Stimulated activated CD4-positive, alpha-beta T cell treated with anti-CD3 and anti-CD28 coated beads, Interleukin-12 subunit alpha, Interleukin-12 subunit beta, amount 100 ng/mL, for 4 hours (primary cell): Measurements from ENCODE around the gene ZEB1.

Experiments
- DNase-seq: peaks from one replicate; pipeline ENCODE4 v3.0.0-alpha.2; 2020

The ZEB1 gene

DNA sequence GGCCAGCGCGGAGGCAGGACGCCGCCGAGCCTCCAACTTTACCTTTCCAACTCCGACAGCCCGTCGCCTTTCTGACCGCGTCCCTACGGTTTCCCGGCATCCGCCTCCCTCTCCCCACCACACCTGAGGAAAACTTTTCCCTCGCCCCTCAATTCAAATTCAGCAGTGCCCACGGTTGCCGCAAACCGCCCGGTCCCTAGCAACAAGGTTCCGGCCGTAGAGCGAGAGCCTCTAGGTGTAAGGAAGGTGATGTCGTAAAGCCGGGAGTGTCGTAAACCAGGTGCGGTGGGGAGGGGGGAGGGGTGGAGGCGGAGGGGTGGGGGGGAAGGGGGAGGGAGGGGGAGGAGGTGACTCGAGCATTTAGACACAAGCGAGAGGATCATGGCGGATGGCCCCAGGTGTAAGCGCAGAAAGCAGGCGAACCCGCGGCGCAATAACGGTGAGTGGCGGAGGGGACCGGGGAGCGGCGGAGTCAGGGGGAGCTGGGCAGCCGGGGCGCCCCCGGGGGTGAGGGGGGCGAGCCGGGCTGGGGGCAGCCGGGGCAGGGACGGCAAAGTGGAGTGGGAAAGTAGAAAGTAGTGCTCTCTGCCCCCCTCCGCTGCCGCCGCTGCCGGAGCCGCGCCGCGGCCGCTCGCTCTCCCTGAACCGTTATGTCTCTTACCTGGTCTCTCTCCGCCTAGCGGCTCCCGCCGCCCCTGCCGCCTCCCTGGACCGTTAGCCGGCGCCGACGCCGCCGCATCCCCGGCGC lies at the start of gene ZEB1:
Gene ZEB1, plus strand, starts transcription at position 363 of the 748 bp plus-strand sequence. Its CDS starts 19 bp downstream, at position 382.
- DNase-seq, result peak; percentile 86

- no peak for DNase-seq
Measured at GRCh38 chr10:31270954-31271353, 48.1 kb upstream of the ZEB1 start.

DNA sequence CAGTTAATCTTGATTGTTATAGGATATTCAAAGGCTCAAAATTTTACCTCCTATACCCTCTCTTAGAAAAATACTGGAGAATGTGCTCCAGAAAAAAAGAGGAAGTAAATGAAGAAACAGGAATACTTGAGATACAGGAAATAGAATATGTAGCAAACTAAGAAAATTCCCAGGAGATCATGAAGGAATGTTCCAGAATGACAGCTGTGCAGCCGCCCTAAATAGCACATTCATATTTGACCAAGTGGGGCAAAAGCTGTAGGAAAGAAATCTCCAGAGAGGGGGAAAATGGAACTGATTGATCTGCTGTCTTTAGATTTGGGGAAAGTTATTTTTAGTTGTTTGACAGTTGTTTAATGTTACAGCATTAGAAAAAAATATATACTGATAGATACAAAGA lies 46.2 kb upstream of the ZEB1 start:
- no peak for DNase-seq

- no peak for DNase-seq
Measured at GRCh38 chr10:31273789-31274188, 45.2 kb upstream of the ZEB1 start.

DNA sequence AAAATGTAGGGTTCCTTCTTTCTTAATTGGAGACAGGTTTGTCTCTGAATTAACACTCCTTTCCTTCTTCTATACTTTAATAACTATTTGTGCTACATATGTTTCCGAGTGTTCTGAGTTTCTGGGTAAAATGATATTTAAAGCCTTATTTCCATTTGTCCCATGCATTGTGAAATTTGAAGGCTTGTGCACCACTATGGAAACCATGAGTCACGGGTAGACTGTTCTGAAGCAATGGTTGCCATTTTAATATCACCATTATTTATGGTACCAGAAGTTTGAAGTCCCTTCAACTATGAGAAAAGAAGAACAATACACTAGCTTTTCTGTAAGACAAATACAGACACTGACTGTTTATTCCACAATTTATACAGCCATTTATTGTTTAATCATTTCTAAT lies 44.7 kb upstream of the ZEB1 start:
- no peak for DNase-seq

GRCh38 chr10:31278279-31278941 lies 40.6 kb upstream of the ZEB1 start:
- no peak for DNase-seq

DNA sequence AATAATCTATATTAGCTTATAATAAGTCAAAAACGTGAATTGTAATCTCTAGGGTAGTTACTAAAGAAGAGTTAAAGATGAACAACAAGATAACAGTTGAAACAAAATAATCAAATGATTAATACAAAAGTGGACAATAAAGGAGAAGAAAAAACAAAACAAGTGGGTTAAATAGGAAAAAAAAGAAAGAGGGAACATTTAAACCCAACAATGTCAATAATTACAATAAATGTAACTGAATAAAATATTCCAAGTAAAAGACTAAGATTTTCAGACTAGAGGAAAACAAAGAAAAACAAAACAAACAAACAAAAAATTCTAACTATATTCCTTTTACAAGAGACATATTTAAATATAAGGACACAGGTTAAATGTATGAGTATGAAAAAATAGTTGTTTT lies 38.0 kb upstream of the ZEB1 start:
- no peak for DNase-seq

- DNase-seq, result no peak
Measured at GRCh38 chr10:31288001-31288400, 31.0 kb upstream of the ZEB1 start.

- no peak for DNase-seq
Measured at GRCh38 chr10:31288962-31289361, 30.1 kb upstream of the ZEB1 start.

DNA sequence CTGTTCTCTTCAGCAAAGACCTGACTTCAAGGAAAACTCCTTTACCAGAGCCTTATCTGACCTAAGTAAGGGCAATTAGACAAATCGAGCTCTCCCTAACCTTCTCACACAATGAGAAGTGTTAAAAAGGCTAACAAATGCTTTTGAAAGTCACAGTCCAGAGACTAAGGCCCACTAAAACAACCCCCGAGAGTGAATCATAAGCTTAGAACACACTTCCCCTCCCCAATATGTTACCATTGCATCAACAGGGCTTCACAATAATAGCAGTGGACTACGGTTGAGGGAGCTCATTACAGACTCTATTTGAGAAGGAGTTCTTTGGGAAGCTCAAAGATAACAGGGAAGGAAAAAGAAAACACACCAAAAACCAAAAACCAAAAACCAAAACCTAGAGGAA lies 28.6 kb upstream of the ZEB1 start:
- no peak for DNase-seq

GRCh38 chr10:31291123-31291522 lies 27.9 kb upstream of the ZEB1 start:
- DNase-seq, result no peak

DNA sequence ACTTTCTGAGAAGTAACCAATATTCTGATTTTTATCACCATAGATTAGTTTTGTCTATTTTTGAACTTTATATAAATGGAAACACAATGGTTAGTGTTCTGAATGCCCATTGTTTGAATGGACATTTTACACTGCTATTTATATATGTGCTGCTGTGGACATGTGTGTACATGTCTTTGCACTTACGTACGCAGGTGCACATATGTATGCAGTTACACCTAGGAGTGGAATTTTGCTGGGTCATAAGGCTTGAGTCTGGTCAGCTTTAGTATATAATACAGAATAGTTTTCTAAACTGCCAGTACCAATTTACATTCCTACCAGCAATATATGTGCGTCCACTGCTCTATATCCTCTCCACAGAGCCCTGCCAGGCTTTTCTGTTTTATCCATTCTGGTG lies 24.5 kb upstream of the ZEB1 start:
- DNase-seq, result no peak

- DNase-seq, result no peak
Measured at GRCh38 chr10:31296754-31297153, 22.3 kb upstream of the ZEB1 start.

- no peak for DNase-seq
Measured at GRCh38 chr10:31299119-31299518, 19.9 kb upstream of the ZEB1 start.

DNA sequence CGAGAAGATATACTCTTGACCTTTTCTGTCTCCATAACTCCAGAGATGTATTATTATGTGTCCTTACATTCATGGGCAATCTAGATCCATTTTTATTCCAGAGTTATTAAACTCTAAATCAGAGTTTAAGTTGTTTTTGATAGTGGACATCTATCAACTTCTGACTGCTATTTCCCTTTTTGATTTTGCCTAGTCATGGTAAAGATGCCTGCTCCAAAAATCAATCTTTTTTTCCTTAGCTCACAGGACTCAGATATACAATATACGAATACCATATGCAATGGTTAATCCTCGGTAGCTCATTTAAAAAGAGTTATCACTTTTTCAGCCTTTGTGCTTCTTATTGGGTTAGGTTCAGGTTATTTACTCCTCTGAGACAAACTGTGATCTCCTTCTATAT lies 15.8 kb upstream of the ZEB1 start:
- DNase-seq, result no peak

- no peak for DNase-seq
Measured at GRCh38 chr10:31304291-31304970, 14.6 kb upstream of the ZEB1 start.

DNA sequence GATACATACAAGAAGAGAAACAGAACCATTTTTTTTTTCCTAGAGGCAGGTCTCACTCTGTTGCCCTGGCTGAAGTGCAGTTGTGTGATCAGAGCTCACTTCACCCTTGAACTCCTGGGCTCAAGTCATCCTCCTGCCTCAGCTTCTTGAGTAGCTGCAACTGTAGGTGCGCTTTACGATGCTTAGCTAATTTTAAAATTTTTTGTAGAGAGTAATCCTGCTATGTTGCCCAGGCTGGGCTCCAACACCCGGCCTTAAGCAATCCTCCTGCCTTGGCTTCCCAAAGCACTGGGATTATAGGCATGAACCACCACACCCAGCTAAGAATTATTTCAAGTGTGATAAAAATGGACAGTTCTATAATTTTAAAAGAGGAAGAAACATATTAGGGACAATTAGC lies 5.6 kb upstream of the ZEB1 start:
- no peak for DNase-seq

DNA sequence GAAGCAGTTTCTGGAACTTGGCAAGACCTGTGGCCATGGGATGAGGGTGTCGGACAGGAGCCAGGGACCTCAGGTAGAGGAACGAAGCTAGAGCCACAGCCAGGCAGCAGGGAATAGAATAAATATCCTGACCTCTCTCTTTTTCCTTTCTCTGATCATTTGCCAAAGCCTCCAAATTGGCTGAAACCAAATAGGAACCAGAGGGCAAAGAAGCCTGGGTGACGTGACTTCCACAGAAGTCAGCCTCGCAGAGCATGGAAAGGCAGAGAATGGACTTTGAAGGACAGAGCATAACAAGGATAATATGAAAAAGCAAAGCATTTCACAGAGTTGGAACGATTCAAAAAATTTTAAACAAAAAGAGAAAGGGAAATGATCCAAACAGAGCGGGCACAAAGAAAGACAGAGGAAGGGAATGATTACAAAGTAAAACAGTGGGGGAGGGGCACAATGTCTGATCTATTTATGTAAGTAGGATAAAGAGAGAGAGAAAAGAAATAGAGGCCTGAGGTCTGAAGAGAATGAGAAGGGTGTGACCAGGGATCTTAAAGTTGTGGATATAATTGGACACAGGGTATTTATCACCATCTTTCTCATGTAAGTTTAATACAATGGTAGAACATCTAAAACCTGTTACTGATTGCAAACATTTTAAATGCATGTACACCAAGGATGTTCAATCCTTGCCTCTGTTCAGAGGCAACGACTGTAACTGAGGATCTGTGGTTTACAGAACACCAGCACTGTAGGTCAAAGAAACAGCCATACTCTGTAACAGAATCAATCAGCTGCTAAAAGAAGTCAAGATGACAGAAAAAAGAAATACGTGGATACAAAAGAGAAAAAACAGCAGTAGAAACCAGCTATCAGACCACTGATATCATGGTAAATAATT lies 4.5 kb upstream of the ZEB1 start:
- DNase-seq, result no peak

DNA sequence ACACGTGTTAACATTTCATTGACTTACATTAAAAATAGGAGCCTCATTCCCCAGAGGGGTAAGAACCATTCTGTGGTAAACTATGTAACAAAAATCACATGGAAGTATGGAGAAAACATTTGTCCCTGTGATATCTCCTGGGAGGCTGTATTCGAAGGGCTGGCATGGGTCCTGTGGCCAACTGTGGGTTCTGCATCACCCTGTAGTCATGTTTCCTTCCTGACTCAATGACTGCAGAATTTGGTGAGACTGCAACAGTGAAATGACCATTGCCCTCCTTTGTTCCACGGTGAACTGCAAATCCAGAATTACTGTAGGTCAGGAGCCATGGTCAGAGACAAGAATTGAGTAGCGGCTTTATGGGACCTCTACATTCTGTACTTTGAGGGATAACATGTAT lies 3.6 kb upstream of the ZEB1 start:
- DNase-seq, result no peak

- DNase-seq, result no peak
Measured at GRCh38 chr10:31317171-31317570, 1.8 kb upstream of the ZEB1 start.

DNA sequence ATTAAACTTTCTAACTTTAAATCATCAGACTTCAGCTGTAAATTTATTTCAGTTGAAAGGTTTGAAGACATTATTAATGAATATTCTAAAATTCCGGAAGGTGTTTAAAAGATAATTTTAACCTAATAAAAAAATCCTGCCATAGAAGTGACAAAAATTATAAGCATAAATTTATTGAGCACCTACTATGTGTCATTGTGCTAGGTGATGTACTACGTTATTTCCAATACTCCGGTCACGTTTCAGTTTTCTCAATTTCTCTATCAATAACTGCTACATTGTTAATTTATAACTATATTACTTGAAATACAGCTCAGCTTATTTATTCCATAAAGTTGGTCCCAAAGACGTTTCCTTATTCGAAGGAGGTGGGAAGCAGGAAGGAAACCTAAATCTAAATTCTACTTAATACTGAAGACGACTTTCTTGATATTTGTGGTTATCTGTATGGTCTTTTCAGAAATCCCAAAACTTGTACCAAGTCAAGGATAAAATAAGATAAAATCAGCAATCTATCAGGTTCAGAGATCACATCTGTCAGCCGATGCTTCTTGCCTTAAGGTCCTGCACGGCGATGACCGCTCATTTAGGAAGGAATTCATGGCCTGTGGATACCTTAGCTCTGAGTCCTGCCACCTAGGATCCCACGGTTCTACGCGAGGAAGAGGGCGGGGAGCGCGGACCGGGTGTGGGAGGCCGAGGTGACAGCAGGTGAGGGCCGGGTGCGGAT lies 1.2 kb upstream of the ZEB1 start:
- peak; percentile 72 for DNase-seq

- DNase-seq, result peak; percentile 58
Measured at GRCh38 chr10:31318382-31318853, 598 bp upstream of the ZEB1 start.
